SU-DHL-6 (cell line): ENCODE results near the gene ACCSL.

Experiments used
- H2AFZ ChIP-seq: fragments of 200-600 bp; sonication (generic); 2 replicates; pipeline ENCODE4 v1.6.1; 2014; ENCODE audit warnings: low read depth, mild to moderate bottlenecking, moderate library complexity, mixed read lengths, antibody characterized with exemption, low read length; ENCODE audit not compliant: severe bottlenecking
- H3F3A ChIP-seq: fragments of 200-600 bp; shearing (Covaris generic); 2 replicates; pipeline ENCODE4 v1.6.0; 2016; ENCODE audit warnings: antibody characterized with exemption, mild to moderate bottlenecking; ENCODE audit not compliant: insufficient read depth
- H3K27ac ChIP-seq: fragments of 200-600 bp; sonication (generic); 2 replicates; pipeline ENCODE4 v1.5.1; 2016; ENCODE audit warnings: low read depth, mild to moderate bottlenecking, low read length, moderate library complexity, mixed read lengths
- H3K27me3 ChIP-seq: fragments of 200-600 bp; sonication (generic), shearing (Covaris generic); 2 replicates; pipeline ENCODE4 v1.6.0; 2014; ENCODE audit warnings: mild to moderate bottlenecking, low read length
- H3K36me3 ChIP-seq: fragments of 200-600 bp; sonication (generic); 2 replicates; pipeline ENCODE4 v1.6.1; 2014; ENCODE audit warnings: mild to moderate bottlenecking, low read length, mixed read lengths
- H3K4me2 ChIP-seq: fragments of 300-600, 200-600 bp; shearing (Covaris generic), sonication (generic); 2 replicates; pipeline ENCODE4 v1.6.0; 2014; ENCODE audit warnings: low read length, low read depth, mild to moderate bottlenecking; ENCODE audit not compliant: poor library complexity, severe bottlenecking
- H3K4me3 ChIP-seq: fragments of 200-600 bp; sonication (generic); 2 replicates; pipeline ENCODE4 v1.5.1; 2014; ENCODE audit warnings: antibody characterized with exemption, low read length, mild to moderate bottlenecking, mixed read lengths; ENCODE audit not compliant: insufficient read depth, poor library complexity, severe bottlenecking
- H3K79me2 ChIP-seq: fragments of 200-600 bp; sonication (generic); 2 replicates; pipeline ENCODE4 v1.6.1; 2014; ENCODE audit warnings: mild to moderate bottlenecking, low read length, moderate library complexity; ENCODE audit not compliant: insufficient read depth
- H3K9ac ChIP-seq: fragments of 200-600 bp; sonication (generic); 2 replicates; pipeline ENCODE4 v1.7.0; 2014; ENCODE audit warnings: mild to moderate bottlenecking, low read length
- H3K9me2 ChIP-seq: fragments of 200-600 bp; sonication (generic); replicated peaks from 2 replicates; pipeline ENCODE4 v1.6.1; 2014; ENCODE audit warnings: low read length; ENCODE audit not compliant: insufficient read depth
- H3K9me3 ChIP-seq: fragments of 200-600 bp; sonication (generic); 2 replicates; pipeline ENCODE4 v1.6.1; 2014; ENCODE audit warnings: low read length, mixed read lengths; ENCODE audit not compliant: insufficient read depth
- H4K20me1 ChIP-seq: fragments of 200-600 bp; sonication (generic); 2 replicates; pipeline ENCODE4 v1.6.1; 2014; ENCODE audit warnings: low read depth, mild to moderate bottlenecking, antibody characterized with exemption, low read length, moderate library complexity, mixed read lengths
- CTCF ChIP-seq: fragments of 200-600 bp; sonication (generic); IDR thresholded peaks from one replicate; pipeline ENCODE4 v1.5.1; 2017; ENCODE audit warnings: antibody characterized with exemption, mild to moderate bottlenecking, low read length, moderate library complexity; ENCODE audit not compliant: insufficient read depth, poor library complexity, severe bottlenecking
- EZH2phosphoT487 ChIP-seq: fragments of 200-600 bp; sonication (generic), shearing (Covaris generic); conservative IDR thresholded peaks from 2 replicates; pipeline ENCODE4 v1.6.1; 2018; ENCODE audit warnings: mild to moderate bottlenecking, antibody characterized with exemption, low read length, moderate library complexity, mixed read lengths

The ACCSL gene

GRCh38 chr11:44104481-44105294, 56.9 kb downstream of the ACCSL start:
- no peaks in the 10 kb centered on the region for H3F3A ChIP-seq
- peaks cover 5% of the 10 kb centered on the region for H4K20me1 ChIP-seq
- no peaks in the 10 kb centered on the region for H3K9me2 ChIP-seq
- no peak overlapping the region for H2AFZ ChIP-seq
- H3K36me3 ChIP-seq = no peaks in the 10 kb centered on the region
- no peak overlapping the region for H3K4me3 ChIP-seq
- H3K79me2 ChIP-seq = peaks cover 3% of the 10 kb centered on the region; the same call in 1 of the 2 replicates
- TF ChIP-seq EZH2phosphoT487 (no peak), CTCF (no peak)
- no peak overlapping the region for H3K27ac ChIP-seq
- H3K9me3 ChIP-seq = no peaks in the 10 kb centered on the region
- no peak overlapping the region for H3K4me2 ChIP-seq
- H3K9ac ChIP-seq = no peak overlapping the region
- no peaks in the 10 kb centered on the region for H3K27me3 ChIP-seq

- Histone ChIP-seq H3K9me3 (no peaks in the 10 kb centered on the region), H3K9me2 (no peaks in the 10 kb centered on the region)
- no peak for TF ChIP-seq CTCF
- no peak for TF ChIP-seq EZH2phosphoT487
These were observed 60.5 kb downstream of the ACCSL start for GRCh38 chr11:44108260-44108659.

More at GRCh38 chr11:44108260-44108659, 60.5 kb downstream of the ACCSL start:
- H4K20me1 ChIP-seq = peaks cover 3% of the 10 kb centered on the region
- no peak overlapping the region for H3K4me3 ChIP-seq
- H2AFZ ChIP-seq = no peak overlapping the region
- peaks cover 3% of the 10 kb centered on the region; the same call in 1 of the 2 replicates for H3K79me2 ChIP-seq
- no peak overlapping the region for H3K9ac ChIP-seq
- no peaks in the 10 kb centered on the region for H3K27me3 ChIP-seq
- no peaks in the 10 kb centered on the region for H3K36me3 ChIP-seq
- H3K27ac ChIP-seq = no peak overlapping the region
- H3F3A ChIP-seq = no peaks in the 10 kb centered on the region
- H3K4me2 ChIP-seq = no peak overlapping the region
